Nephron progenitor cell (in vitro differentiated cells): Measurements from ENCODE around the gene C9orf43.

Experiments used
- DNase-seq: peaks from one replicate; pipeline ENCODE4 v3.0.0; 2021
- H3K27ac Mint-ChIP-seq: 2 replicates; pipeline ENCODE4 v1.8.0; 2021; ENCODE audit warnings: mild to moderate bottlenecking, moderate library complexity, mixed read lengths
- H3K27me3 Mint-ChIP-seq: 2 replicates; pipeline ENCODE4 v1.8.0; 2021; ENCODE audit warnings: mild to moderate bottlenecking, low read depth, mixed read lengths; ENCODE audit not compliant: poor library complexity
- H3K36me3 Mint-ChIP-seq: 2 replicates; pipeline ENCODE4 v1.8.0; 2021; ENCODE audit warnings: low read depth, mixed read lengths
- H3K4me1 Mint-ChIP-seq: 2 replicates; pipeline ENCODE4 v1.8.0; 2021; ENCODE audit warnings: mixed read lengths
- H3K4me3 Mint-ChIP-seq: 2 replicates; pipeline ENCODE4 v1.8.0; 2021; ENCODE audit warnings: mild to moderate bottlenecking, moderate library complexity, mixed read lengths
- H3K9me3 Mint-ChIP-seq: 2 replicates; pipeline ENCODE4 v1.8.0; 2021; ENCODE audit warnings: mild to moderate bottlenecking, moderate library complexity, mixed read lengths
- TF ChIP-seq, protein P1 (sequence below): fragments of 200-600 bp; sonication (generic); IDR thresholded peaks from 2 replicates; pipeline ENCODE4 v1.5.0; 2021; ENCODE audit warnings: antibody characterized with exemption

The C9orf43 gene

DNA sequence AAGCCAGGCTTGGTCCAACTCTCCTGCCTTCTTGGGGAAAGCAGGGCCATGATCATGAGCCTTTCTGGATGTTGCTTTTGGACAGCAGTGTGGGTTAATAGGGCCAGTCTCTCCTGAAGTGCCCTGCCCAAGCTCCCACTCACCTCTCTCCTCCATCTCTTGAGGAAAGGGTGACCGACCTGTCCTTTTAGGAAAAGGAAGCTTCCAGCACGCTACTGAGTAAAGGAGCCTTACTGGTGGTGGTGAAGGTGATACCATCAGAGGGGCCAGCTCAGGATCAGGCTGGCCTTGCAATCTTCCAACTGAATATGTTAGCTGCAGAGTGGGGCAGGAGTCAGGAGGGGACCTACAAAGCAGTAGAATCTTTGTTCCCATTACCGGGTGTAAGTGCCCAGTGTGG lies 50.7 kb downstream of the C9orf43 start:
- Mint-ChIP-seq H3K4me3 (no peak overlapping the region), H3K27ac (no peak overlapping the region), H3K27me3 (peaks cover 27% of the 10 kb centered on the region), H3K36me3 (no peaks in the 10 kb centered on the region), H3K9me3 (no peaks in the 10 kb centered on the region), H3K4me1 (peaks cover 37% of the 10 kb centered on the region)
- DNase-seq, result no peak
- TF ChIP-seq, protein P1, sequence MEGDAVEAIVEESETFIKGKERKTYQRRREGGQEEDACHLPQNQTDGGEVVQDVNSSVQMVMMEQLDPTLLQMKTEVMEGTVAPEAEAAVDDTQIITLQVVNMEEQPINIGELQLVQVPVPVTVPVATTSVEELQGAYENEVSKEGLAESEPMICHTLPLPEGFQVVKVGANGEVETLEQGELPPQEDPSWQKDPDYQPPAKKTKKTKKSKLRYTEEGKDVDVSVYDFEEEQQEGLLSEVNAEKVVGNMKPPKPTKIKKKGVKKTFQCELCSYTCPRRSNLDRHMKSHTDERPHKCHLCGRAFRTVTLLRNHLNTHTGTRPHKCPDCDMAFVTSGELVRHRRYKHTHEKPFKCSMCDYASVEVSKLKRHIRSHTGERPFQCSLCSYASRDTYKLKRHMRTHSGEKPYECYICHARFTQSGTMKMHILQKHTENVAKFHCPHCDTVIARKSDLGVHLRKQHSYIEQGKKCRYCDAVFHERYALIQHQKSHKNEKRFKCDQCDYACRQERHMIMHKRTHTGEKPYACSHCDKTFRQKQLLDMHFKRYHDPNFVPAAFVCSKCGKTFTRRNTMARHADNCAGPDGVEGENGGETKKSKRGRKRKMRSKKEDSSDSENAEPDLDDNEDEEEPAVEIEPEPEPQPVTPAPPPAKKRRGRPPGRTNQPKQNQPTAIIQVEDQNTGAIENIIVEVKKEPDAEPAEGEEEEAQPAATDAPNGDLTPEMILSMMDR, result no peak

DNA sequence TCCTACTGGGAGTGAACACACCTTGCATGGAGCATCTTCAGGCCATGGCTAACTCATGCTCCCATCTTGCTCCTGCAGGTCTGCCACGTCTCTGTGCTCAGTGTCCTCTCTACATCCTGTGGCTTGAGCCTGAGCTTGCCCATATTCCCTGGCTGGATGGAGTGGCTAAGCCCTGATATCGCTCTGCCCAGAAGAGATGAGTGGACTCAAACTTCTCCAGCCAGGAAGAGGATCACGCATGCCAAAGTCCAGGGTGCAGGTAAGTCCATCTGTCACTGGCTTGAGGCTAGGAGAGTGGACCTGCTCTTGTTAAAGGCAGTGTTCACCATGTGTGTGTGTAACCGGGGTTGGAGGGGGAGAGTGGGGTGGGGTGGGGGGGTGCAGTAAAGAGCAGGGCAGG lies 51.4 kb downstream of the C9orf43 start:
- Mint-ChIP-seq H3K4me3 (no peak overlapping the region), H3K36me3 (no peaks in the 10 kb centered on the region), H3K4me1 (peaks cover 34% of the 10 kb centered on the region), H3K27ac (no peak overlapping the region), H3K27me3 (peaks cover 29% of the 10 kb centered on the region), H3K9me3 (peaks cover 3% of the 10 kb centered on the region)
- TF ChIP-seq, protein P1, result no peak
- no peak for DNase-seq

DNA sequence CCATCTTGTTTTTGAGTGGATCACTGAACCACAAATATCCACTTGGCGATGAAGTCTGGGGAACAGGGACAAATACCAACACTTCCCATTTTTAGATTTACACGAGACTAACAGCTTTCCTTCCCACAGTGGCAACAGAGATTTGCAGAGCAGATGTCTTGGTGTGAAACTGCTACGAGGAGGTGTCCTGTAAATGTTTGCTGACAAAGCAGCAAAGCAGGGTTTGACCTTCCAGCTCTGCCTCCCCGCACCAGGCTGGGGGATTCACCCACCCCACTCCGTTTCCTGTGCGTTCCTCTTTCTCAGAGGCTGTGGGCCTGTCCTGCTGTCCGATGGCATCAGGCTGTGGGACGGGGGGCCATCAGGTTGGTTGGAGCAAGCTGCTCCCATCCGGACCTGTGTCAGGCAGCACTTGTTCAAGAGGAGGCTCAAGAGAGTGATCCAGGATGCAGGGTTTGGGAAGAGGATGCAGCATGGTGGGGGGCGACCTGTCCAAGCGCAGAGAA lies 52.3 kb downstream of the C9orf43 start:
- peaks cover 29% of the 10 kb centered on the region for H3K27me3 Mint-ChIP-seq
- H3K27ac Mint-ChIP-seq, result no peak overlapping the region
- peaks cover 34% of the 10 kb centered on the region for H3K4me1 Mint-ChIP-seq
- H3K36me3 Mint-ChIP-seq, result no peaks in the 10 kb centered on the region
- peaks cover 9% of the 10 kb centered on the region for H3K9me3 Mint-ChIP-seq
- peak overlapping the region; percentile 16 for H3K4me3 Mint-ChIP-seq
- TF ChIP-seq, protein P1, result no peak
- DNase-seq, result no peak

DNA sequence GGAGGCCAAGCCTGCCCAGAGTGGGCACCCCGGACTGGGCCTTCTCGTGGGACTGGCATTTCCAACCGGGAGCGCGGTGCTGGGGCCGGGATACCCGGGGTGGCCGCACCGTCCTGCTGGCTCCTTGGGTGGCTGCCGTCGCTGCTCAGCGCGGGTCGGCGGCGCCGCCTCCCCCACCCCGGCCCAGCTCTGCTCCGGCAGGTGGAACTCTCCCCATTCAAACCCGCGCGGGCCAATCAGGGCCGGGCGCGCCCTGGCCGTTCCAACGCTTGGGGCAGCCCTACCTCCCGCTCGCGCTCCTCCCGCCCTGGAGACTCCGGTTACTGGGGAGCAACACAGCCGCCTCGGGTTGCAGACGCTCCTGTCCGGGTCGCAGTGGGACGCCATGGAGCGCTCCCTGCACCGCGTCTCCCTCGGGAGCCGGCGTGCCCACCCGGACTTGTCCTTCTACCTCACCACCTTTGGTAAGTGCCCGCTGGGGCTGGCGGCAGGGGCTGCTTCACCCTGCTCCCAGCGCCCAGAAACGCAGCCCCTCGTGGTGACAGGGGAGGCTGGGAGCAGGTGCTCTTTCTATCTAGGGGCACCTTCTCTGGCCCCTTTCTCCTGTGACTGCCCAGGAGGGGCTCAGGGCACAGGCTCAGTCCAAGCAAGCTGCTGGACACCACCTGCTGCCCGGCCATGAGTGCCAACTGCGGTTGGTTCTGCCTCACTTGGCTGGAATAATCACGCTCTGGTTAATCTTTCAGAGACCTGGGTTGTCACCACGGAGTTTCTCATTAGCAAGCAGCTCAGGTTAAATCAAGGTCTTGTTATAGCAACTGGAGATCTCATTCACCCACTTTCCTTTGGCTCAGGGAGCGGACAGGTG lies 53.1 kb downstream of the C9orf43 start, which contains the start of gene RGS3:
Gene RGS3 (plus strand): TSS at position 310 of the 868 bp plus-strand sequence. CDS start 76 bp downstream, at position 386.
- TF ChIP-seq, protein P1, result no peak
- DNase-seq, result peak; percentile 82

DNA sequence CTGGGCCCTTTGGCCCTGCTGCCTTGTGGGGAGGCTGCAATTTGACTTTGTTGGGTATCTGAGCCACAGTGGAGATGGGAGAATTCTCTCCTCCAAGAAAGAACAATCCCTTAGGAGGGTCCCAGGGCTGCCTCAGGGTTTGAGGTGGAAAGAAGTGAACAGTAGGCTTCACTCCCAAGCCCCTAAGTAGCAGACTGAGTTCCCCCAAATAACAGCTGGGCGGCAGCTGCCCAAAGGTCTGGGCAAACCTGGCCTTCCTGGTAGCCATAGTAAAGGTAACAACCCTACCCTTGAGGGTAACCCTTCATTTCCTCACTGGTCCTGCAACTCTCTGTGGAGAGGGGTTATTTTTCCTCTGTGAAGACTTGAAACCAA lies 53.7 kb downstream of the C9orf43 start:
- H3K27me3 Mint-ChIP-seq, result peaks cover 29% of the 10 kb centered on the region
- DNase-seq, result no peak
- H3K36me3 Mint-ChIP-seq, result no peaks in the 10 kb centered on the region
- H3K4me3 Mint-ChIP-seq, result peak overlapping the region; percentile 75
- H3K4me1 Mint-ChIP-seq, result peaks cover 34% of the 10 kb centered on the region
- H3K27ac Mint-ChIP-seq, result no peak overlapping the region
- H3K9me3 Mint-ChIP-seq, result peaks cover 9% of the 10 kb centered on the region
- TF ChIP-seq, protein P1, result no peak

More for the DNA sequence above, 53.1 kb downstream of the C9orf43 start, which contains the start of gene RGS3:
- Mint-ChIP-seq H3K36me3 (no peaks in the 10 kb centered on the region), H3K4me3 (peak within 1 kb of the TSS; percentile 75), H3K27ac (no peak within 1 kb of the TSS), H3K27me3 (peaks cover 29% of the 10 kb centered on the region), H3K9me3 (peaks cover 9% of the 10 kb centered on the region), H3K4me1 (peaks cover 34% of the 10 kb centered on the region)
